GM23338 (cell line): ENCODE data around the gene SLC1A4. TPM values are rescaled to one million over a fixed set of nuclear protein-coding genes. Genes with fewer than 3 reads are reported as not detected.

Experiments
- ATAC-seq: fragments of 200-7000 bp; cut with Tn5 transposase; 3 replicates; pipeline ENCODE4 v1.9.1; 2020
- DNase-seq: peaks from one replicate; pipeline ENCODE4 v3.0.0-alpha.2; 2015; ENCODE audit warnings: low spot score
- H2AFZ ChIP-seq: fragments of 200-600 bp; sonication (generic); 2 replicates; pipeline ENCODE4 v1.8.0; 2016; ENCODE audit warnings: antibody characterized with exemption, mild to moderate bottlenecking, moderate library complexity
- H3F3A ChIP-seq: fragments of 200-600 bp; sonication (generic); replicated peaks from 2 replicates; pipeline ENCODE4 v1.8.0; 2017; ENCODE audit warnings: antibody characterized with exemption, mixed run types, low read depth
- H3K27ac ChIP-seq: fragments of 200-600 bp; sonication (generic); 2 replicates; pipeline ENCODE4 v1.6.1; 2016; ENCODE audit warnings: low read depth
- H3K27me3 ChIP-seq: fragments of 200-600 bp; sonication (generic); 2 replicates; pipeline ENCODE4 v1.8.0; 2016; ENCODE audit warnings: mild to moderate bottlenecking, mixed run types, moderate library complexity; ENCODE audit not compliant: insufficient read depth
- H3K36me3 ChIP-seq: fragments of 200-600 bp; sonication (generic); 2 replicates; pipeline ENCODE4 v1.8.0; 2016; ENCODE audit warnings: mild to moderate bottlenecking; ENCODE audit not compliant: insufficient read depth
- H3K4me1 ChIP-seq: fragments of 200-600 bp; sonication (generic); 2 replicates; pipeline ENCODE4 v1.8.0; 2016; ENCODE audit warnings: mild to moderate bottlenecking, moderate library complexity; ENCODE audit not compliant: insufficient read depth
- H3K4me2 ChIP-seq: fragments of 200-600 bp; sonication (generic); 2 replicates; pipeline ENCODE4 v1.7.1; 2017; ENCODE audit warnings: mixed run types
- H3K4me3 ChIP-seq: fragments of 200-600 bp; sonication (generic); 2 replicates; pipeline ENCODE4 v1.6.1; 2016; ENCODE audit warnings: mixed run types
- H3K79me2 ChIP-seq: fragments of 200-600 bp; sonication (generic); replicated peaks from 2 replicates; pipeline ENCODE4 v1.8.0; 2017; ENCODE audit warnings: mild to moderate bottlenecking; ENCODE audit not compliant: insufficient read depth
- H3K9me2 ChIP-seq: fragments of 200-600 bp; sonication (generic); 2 replicates; pipeline ENCODE4 v1.8.0; 2017; ENCODE audit not compliant: insufficient read depth
- H4K20me1 ChIP-seq: fragments of 200-600 bp; sonication (generic); replicated peaks from 2 replicates; pipeline ENCODE4 v1.8.0; 2017; ENCODE audit warnings: mild to moderate bottlenecking; ENCODE audit not compliant: insufficient read depth
- H3K27ac Mint-ChIP-seq: 2 replicates; pipeline ENCODE4 v1.8.0; 2020; ENCODE audit warnings: inconsistent platforms, mild to moderate bottlenecking, moderate library complexity, mixed read lengths
- H3K27me3 Mint-ChIP-seq: 3 replicates; pipeline ENCODE4 v1.8.0; 2022; ENCODE audit warnings: low read depth, mild to moderate bottlenecking, moderate library complexity, mixed read lengths, inconsistent platforms; ENCODE audit not compliant: insufficient read depth, poor library complexity
- H3K36me3 Mint-ChIP-seq: 3 replicates; pipeline ENCODE4 v1.8.0; 2021; ENCODE audit warnings: low read depth, mild to moderate bottlenecking, inconsistent platforms, moderate library complexity, mixed read lengths
- H3K4me1 Mint-ChIP-seq: 3 replicates; pipeline ENCODE4 v1.8.0; 2020; ENCODE audit warnings: mild to moderate bottlenecking, inconsistent platforms, mixed read lengths
- H3K4me3 Mint-ChIP-seq: 3 replicates; pipeline ENCODE4 v1.8.0; 2021; ENCODE audit warnings: moderate library complexity, mild to moderate bottlenecking, inconsistent platforms, mixed read lengths
- H3K9me3 Mint-ChIP-seq: 3 replicates; pipeline ENCODE4 v1.8.0; 2020; ENCODE audit warnings: moderate library complexity, mild to moderate bottlenecking, inconsistent platforms, mixed read lengths
- CREB1 ChIP-seq: fragments of 250-450 bp; sonication (Bioruptor Pico); IDR thresholded peaks from 2 replicates; pipeline ENCODE4 v1.5.0; 2020; ENCODE audit warnings: low read depth, mild to moderate bottlenecking, moderate library complexity
- CTCF ChIP-seq, 2 experiments: fragments of 200-600 bp in 1 of 2; sonication (generic) in 1 of 2; conservative IDR thresholded peaks; 2 replicates each; pipeline versions ENCODE4 v1.5.1 to v1.6.1; 2016 to 2017; ENCODE audit warnings: antibody characterized with exemption in 2 of 2, low read depth in 2 of 2, mild to moderate bottlenecking in 2 of 2, moderate library complexity in 1 of 2
- ETS1 ChIP-seq: IDR thresholded peaks from 2 replicates; pipeline ENCODE4 v1.6.1; 2016; ENCODE audit warnings: antibody characterized with exemption
- EZH2 ChIP-seq: fragments of 200-600 bp; sonication (generic); IDR thresholded peaks from one replicate; pipeline ENCODE4 v1.8.0; 2017; ENCODE audit warnings: antibody characterized with exemption, mild to moderate bottlenecking, low read depth; ENCODE audit not compliant: unreplicated experiment
- EZH2phosphoT487 ChIP-seq: fragments of 200-600 bp; sonication (generic); IDR thresholded peaks from one replicate; pipeline ENCODE4 v1.8.1; 2018; ENCODE audit warnings: antibody characterized with exemption; ENCODE audit not compliant: unreplicated experiment
- JUNB ChIP-seq: IDR thresholded peaks from one replicate; pipeline ENCODE4 v1.6.1; 2016; ENCODE audit warnings: antibody characterized with exemption; ENCODE audit not compliant: unreplicated experiment
- POLR2AphosphoS5 ChIP-seq: IDR thresholded peaks from 2 replicates; pipeline ENCODE4 v1.6.1; 2016; ENCODE audit warnings: antibody characterized with exemption, low read depth
- REST ChIP-seq: IDR thresholded peaks from one replicate; pipeline ENCODE4 v1.6.1; 2018; ENCODE audit warnings: antibody characterized with exemption; ENCODE audit not compliant: unreplicated experiment
- STAT1 ChIP-seq: IDR thresholded peaks from one replicate; pipeline ENCODE4 v1.6.1; 2016; ENCODE audit warnings: antibody characterized with exemption; ENCODE audit not compliant: unreplicated experiment
- ZNF331 ChIP-seq: fragments of 250-450 bp; sonication (Bioruptor Pico); IDR thresholded peaks from 2 replicates; pipeline ENCODE4 v1.5.0; 2020; ENCODE audit warnings: low read depth, mild to moderate bottlenecking, moderate library complexity
- polyA plus RNA-seq: library from polyadenylated mRNA; unstranded; fragments of >200 nt; fragmentation: Nextera tagmentation; extraction: Ambion mirVana; gene quantifications from 2 replicates; pipeline ENCODE4 v1.2.1, GENCODE V29; 2016
- total RNA-seq: library from RNA; depleted of rRNA; stranded (reverse); fragments of >200 nt; shearing (Covaris generic); gene quantifications from 2 replicates; pipeline ENCODE4 v1.2.3, GENCODE V29; 2014
- TF ChIP-seq, protein P1 (sequence below): fragments of 250-450 bp; sonication (Bioruptor Pico); IDR thresholded peaks from 2 replicates; pipeline ENCODE4 v1.5.0; 2020; ENCODE audit warnings: mild to moderate bottlenecking, moderate library complexity

Gene SLC1A4
- total and polyA plus RNA-seq, 2 experiments from 2014 or later = 1.3 to 2.7 TPM

DNA sequence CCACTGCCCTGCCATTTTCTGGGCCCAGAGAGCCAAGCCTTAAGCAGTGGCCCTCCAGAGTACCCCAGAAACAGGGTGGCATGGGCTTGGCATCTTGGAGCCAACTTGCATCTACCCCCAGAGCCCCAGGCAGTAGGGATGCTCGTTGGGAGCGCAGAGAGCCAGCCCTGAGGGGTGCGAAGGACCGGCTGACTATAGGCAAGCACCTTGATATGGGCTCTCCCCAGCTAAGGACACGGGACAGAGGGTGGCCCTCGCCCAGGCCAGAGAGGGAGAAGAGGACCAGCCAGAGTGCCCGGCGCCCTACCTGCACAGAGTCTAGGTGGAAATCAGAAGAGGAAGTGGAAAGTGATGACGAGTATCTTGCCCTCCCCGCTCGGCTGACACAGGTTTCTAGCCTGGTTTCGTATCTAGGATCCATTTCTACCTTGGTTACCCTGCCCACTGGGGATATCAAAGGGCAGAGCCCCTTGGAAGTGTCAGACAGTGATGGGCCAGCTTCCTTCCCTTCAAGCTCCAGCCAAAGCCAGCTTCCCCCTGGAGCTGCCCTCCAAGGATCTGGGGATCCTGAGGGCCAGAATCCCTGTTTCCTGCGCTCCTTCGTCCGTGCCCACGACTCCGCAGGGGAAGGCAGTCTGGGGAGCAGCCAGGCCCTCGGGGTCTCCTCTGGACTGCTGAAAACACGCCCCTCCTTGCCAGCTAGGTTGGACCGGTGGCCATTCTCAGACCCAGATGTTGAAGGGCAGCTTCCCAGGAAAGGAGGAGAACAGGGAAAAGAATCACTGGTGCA, 83.2 kb downstream of the SLC1A4 start:
- ATAC-seq = no peak
- Histone ChIP-seq H4K20me1 (peaks cover 41% of the 10 kb centered on the region), H3F3A (peaks cover 3% of the 10 kb centered on the region; the same call in 1 of the 2 replicates), H3K27me3 (no peaks in the 10 kb centered on the region), H3K4me1 (peaks cover 13% of the 10 kb centered on the region), H3K4me2 (no peak overlapping the region), H3K9me2 (no peaks in the 10 kb centered on the region), H3K27ac (no peak overlapping the region), H3K36me3 (peaks cover 11% of the 10 kb centered on the region; the same call in 1 of the 2 replicates), H3K4me3 (no peak overlapping the region), H3K79me2 (peaks cover 16% of the 10 kb centered on the region), H2AFZ (no peak overlapping the region)
- Mint-ChIP-seq H3K36me3 (peaks cover 67% of the 10 kb centered on the region), H3K27ac (no peak overlapping the region), H3K27me3 (peaks cover 6% of the 10 kb centered on the region), H3K9me3 (no peaks in the 10 kb centered on the region), H3K4me1 (peaks cover 26% of the 10 kb centered on the region), H3K4me3 (no peak overlapping the region)
- DNase-seq = no peak
- TF ChIP-seq EZH2phosphoT487 = no peak
- TF ChIP-seq ETS1 = no peak
- no peak for TF ChIP-seq CTCF (conservative IDR thresholded peaks at IDR 0.05; ENCODE audit: low read depth in 2 of 2)
- no peak for TF ChIP-seq EZH2
- TF ChIP-seq, protein P1, sequence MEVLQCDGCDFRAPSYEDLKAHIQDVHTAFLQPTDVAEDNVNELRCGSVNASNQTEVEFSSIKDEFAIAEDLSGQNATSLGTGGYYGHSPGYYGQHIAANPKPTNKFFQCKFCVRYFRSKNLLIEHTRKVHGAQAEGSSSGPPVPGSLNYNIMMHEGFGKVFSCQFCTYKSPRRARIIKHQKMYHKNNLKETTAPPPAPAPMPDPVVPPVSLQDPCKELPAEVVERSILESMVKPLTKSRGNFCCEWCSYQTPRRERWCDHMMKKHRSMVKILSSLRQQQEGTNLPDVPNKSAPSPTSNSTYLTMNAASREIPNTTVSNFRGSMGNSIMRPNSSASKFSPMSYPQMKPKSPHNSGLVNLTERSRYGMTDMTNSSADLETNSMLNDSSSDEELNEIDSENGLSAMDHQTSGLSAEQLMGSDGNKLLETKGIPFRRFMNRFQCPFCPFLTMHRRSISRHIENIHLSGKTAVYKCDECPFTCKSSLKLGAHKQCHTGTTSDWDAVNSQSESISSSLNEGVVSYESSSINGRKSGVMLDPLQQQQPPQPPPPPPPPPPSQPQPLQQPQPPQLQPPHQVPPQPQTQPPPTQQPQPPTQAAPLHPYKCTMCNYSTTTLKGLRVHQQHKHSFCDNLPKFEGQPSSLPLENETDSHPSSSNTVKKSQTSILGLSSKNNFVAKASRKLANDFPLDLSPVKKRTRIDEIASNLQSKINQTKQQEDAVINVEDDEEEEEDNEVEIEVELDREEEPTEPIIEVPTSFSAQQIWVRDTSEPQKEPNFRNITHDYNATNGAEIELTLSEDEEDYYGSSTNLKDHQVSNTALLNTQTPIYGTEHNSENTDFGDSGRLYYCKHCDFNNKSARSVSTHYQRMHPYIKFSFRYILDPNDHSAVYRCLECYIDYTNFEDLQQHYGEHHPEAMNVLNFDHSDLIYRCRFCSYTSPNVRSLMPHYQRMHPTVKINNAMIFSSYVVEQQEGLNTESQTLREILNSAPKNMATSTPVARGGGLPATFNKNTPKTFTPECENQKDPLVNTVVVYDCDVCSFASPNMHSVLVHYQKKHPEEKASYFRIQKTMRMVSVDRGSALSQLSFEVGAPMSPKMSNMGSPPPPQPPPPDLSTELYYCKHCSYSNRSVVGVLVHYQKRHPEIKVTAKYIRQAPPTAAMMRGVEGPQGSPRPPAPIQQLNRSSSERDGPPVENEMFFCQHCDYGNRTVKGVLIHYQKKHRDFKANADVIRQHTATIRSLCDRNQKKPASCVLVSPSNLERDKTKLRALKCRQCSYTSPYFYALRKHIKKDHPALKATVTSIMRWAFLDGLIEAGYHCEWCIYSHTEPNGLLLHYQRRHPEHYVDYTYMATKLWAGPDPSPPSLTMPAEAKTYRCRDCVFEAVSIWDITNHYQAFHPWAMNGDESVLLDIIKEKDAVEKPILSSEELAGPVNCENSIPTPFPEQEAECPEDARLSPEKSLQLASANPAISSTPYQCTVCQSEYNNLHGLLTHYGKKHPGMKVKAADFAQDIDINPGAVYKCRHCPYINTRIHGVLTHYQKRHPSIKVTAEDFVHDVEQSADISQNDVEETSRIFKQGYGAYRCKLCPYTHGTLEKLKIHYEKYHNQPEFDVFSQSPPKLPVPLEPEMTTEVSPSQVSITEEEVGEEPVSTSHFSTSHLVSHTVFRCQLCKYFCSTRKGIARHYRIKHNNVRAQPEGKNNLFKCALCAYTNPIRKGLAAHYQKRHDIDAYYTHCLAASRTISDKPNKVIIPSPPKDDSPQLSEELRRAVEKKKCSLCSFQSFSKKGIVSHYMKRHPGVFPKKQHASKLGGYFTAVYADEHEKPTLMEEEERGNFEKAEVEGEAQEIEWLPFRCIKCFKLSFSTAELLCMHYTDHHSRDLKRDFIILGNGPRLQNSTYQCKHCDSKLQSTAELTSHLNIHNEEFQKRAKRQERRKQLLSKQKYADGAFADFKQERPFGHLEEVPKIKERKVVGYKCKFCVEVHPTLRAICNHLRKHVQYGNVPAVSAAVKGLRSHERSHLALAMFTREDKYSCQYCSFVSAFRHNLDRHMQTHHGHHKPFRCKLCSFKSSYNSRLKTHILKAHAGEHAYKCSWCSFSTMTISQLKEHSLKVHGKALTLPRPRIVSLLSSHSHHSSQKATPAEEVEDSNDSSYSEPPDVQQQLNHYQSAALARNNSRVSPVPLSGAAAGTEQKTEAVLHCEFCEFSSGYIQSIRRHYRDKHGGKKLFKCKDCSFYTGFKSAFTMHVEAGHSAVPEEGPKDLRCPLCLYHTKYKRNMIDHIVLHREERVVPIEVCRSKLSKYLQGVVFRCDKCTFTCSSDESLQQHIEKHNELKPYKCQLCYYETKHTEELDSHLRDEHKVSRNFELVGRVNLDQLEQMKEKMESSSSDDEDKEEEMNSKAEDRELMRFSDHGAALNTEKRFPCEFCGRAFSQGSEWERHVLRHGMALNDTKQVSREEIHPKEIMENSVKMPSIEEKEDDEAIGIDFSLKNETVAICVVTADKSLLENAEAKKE = no peak
- TF ChIP-seq CREB1 (CRISPR knock-in tag) = no peak
- TF ChIP-seq POLR2AphosphoS5 = no peak
- TF ChIP-seq ZNF331 (CRISPR knock-in tag) = no peak
- TF ChIP-seq STAT1 = no peak
- TF ChIP-seq JUNB = no peak
- TF ChIP-seq REST = no peak
